ENCODE measurements around the gene C2orf81. TPM values are rescaled to one million over a fixed set of nuclear protein-coding genes. Genes with fewer than 3 reads are reported as not detected.

The C2orf81 gene
- total and polyA plus RNA-seq, 2 of the 4 experiments (the other 2 are of a cell fraction) = 0.18 to 0.74 TPM

GRCh38 chr2:74420006-74420405 is 1.4 kb downstream of the C2orf81 start:
- Histone ChIP-seq H3K27me3 (ENCODE audit: control insufficient read depth, insufficient read depth, low read length) (peaks cover 12% of the 10 kb centered on the region), H3K27ac (ENCODE audit: insufficient read depth, low read length) (no peak overlapping the region), H4K8ac (ENCODE audit: low read depth in 2 of 2, low read length in 2 of 2) (no peak overlapping the region), H3K4me3 (ENCODE audit: insufficient read depth, low read depth, low read length) (no peak overlapping the region), H2AK9ac (replicated peaks; ENCODE audit: low read depth, low read length, poor library complexity) (no peak overlapping the region), H3K9me3 (ENCODE audit: control insufficient read depth, insufficient read depth, low read length) (no peaks in the 10 kb centered on the region), H3K9me1 (ENCODE audit: insufficient read depth, low read length) (peaks cover 7% of the 10 kb centered on the region), H3K4me2 (ENCODE audit: low read depth, low read length) (no peak overlapping the region), H4K5ac (ENCODE audit: low read depth, low read length) (no peak overlapping the region), H3K79me1 (ENCODE audit: low read depth in 1 of 2, low read length in 2 of 2) (peaks cover 2 to 8% of the 10 kb centered on the region in 2 experiments; a peak in 2 of 4 replicates), H3K9ac (ENCODE audit: low read depth, low read length) (no peak overlapping the region), H3K14ac (replicated peaks; ENCODE audit: low read depth, low read length) (no peak overlapping the region), H3K56ac (ENCODE audit: extremely low read depth, insufficient read depth, low read length) (no peak overlapping the region), H3K36me3 (ENCODE audit: control insufficient read depth, insufficient read depth, low read length) (peaks cover 3% of the 10 kb centered on the region; the same call in 1 of the 2 replicates), H2BK20ac (ENCODE audit: low read depth, low read length) (no peak overlapping the region), H2AFZ (replicated peaks; ENCODE audit: low read length, poor library complexity) (no peak overlapping the region), H2AK5ac (ENCODE audit: low read depth, low read length) (no peak overlapping the region), H3K4ac (ENCODE audit: low read depth, low read length) (no peak overlapping the region), H3K18ac (ENCODE audit: low read depth, low read length) (no peak overlapping the region), H3K4me1 (ENCODE audit: control insufficient read depth, insufficient read depth, low read length) (peaks cover 3% of the 10 kb centered on the region), H4K91ac (ENCODE audit: insufficient read depth, low read depth, low read length) (no peak overlapping the region), H3K23ac (ENCODE audit: low read depth, low read length) (no peak overlapping the region), H2BK5ac (ENCODE audit: low read depth, low read length, poor library complexity, severe bottlenecking) (no peak overlapping the region), H4K20me1 (ENCODE audit: insufficient read depth, low read length) (no peaks in the 10 kb centered on the region), H2BK15ac (ENCODE audit: low read depth, low read length) (no peak overlapping the region), H2BK120ac (ENCODE audit: low read depth, low read length) (no peak overlapping the region)
- dilution Hi-C loops (cut with HindIII; ENCODE audit: low sequenced_read_pairs, unreplicated experiment) (no loop called here), intact Hi-C loops (cut with micrococcal nuclease) (no loop called here), in situ Hi-C loops (cut with MboI; ENCODE audit: low sequenced_read_pairs) (no loop called here)
- POLR2A ChIA-PET (ENCODE audit: unreplicated experiment) = no interaction called here
- DNase-seq = no peak
- no CpG with 5 or more reads among the region's 2 CpGs for WGBS, 2 experiments (ENCODE audit: extremely low coverage in 2 of 2, insufficient read length in 1 of 2)
- CTCF ChIA-PET = no interaction called here
- ATAC-seq (ENCODE audit: low read depth) = no peak
- BruUV-seq (replicated peaks) = no TSS peak
- TF ChIP-seq, protein P1, sequence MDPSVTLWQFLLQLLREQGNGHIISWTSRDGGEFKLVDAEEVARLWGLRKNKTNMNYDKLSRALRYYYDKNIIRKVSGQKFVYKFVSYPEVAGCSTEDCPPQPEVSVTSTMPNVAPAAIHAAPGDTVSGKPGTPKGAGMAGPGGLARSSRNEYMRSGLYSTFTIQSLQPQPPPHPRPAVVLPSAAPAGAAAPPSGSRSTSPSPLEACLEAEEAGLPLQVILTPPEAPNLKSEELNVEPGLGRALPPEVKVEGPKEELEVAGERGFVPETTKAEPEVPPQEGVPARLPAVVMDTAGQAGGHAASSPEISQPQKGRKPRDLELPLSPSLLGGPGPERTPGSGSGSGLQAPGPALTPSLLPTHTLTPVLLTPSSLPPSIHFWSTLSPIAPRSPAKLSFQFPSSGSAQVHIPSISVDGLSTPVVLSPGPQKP (IDR thresholded peaks at IDR 0.05; ENCODE audit: borderline replicate concordance, low read depth, low read length) = no peak
- TF ChIP-seq CHD1 (IDR thresholded peaks at IDR 0.05; ENCODE audit: low read depth, low read length) = no peak
- no peak for TF ChIP-seq RFX5 (IDR thresholded peaks at IDR 0.05; ENCODE audit: low read depth, low read length)
- no peak for TF ChIP-seq NFE2L2 (IDR thresholded peaks at IDR 0.05; ENCODE audit: low read depth, low read length)

Measured in IMR-90 (cell line).